Testis (tissue), 3 donors: ENCODE data around the gene ACTL10. TPM values are rescaled to one million over a fixed set of nuclear protein-coding genes. Genes with fewer than 3 reads are reported as not detected.

Source experiments
- DNase-seq: peaks from one replicate; pipeline ENCODE4 v3.0.0-alpha.2; 2019
- H3K27ac ChIP-seq, 2 donors: fragments of 200-600 bp; sonication (generic); one replicate each; pipeline ENCODE4 v1.5.1; 2019
- H3K27me3 ChIP-seq: fragments of 200-600 bp; sonication (generic); one replicate; pipeline ENCODE4 v1.5.1; 2019
- H3K36me3 ChIP-seq: fragments of 200-600 bp; sonication (generic); one replicate; pipeline ENCODE4 v1.5.1; 2017; ENCODE audit warnings: low read depth; ENCODE audit errors: missing control alignments
- H3K4me1 ChIP-seq: fragments of 200-600 bp; sonication (generic); one replicate; pipeline ENCODE4 v1.5.1; 2019
- H3K4me3 ChIP-seq, 2 donors: fragments of 200-600 bp; sonication (generic); one replicate each; pipeline ENCODE4 v1.5.1; 2017 to 2019
- H3K9me3 ChIP-seq: fragments of 200-600 bp; sonication (generic); one replicate; pipeline ENCODE4 v1.5.1; 2017
- POLR2A ChIP-seq: fragments of 450-650 bp; IDR thresholded peaks from one replicate; pipeline ENCODE4 v1.6.1; 2017; ENCODE audit warnings: antibody characterized with exemption, mild to moderate bottlenecking, moderate library complexity
- WGBS, 2 donors: methylation state at CpG; one replicate each; pipeline ENCODE4 v1.1.5; 2018; 5-methylcytosine and 5-hydroxymethylcytosine counted together
- intact Hi-C: fragments of 100-400 bp; cut with DNase I; formaldehyde crosslinking; loops from one replicate; pipeline ENCODE4 v1.15.1; 2023; ENCODE audit warnings: low total_unique reads
- polyA plus RNA-seq: library from polyadenylated mRNA; stranded (reverse); fragments of 350-450 nt; fragmentation: Illumina TruSeq; extraction: RNeasy Lipid Tissue Mini Kit (QIAGEN cat#74804); gene quantifications from one replicate; pipeline ENCODE4 v1.2.3, GENCODE V29; 2014; ENCODE audit warnings: low read depth, low replicate concordance; ENCODE audit not compliant: insufficient read depth
- total RNA-seq, 2 donors: library from RNA; depleted of rRNA; stranded (reverse); fragments of >200 nt; gene quantifications; one replicate each; pipeline ENCODE4 v1.2.3, GENCODE V29; 2016
- TF ChIP-seq, protein P1 (sequence below), 3 experiments: fragments of 450-650 bp in 2 of 3; fragments of 200-600 bp in 1 of 3; sonication (generic) in 1 of 3; IDR thresholded peaks; one replicate each; pipeline ENCODE4 v1.5.1; 2016 to 2019; ENCODE audit warnings: antibody characterized with exemption in 3 of 3, mild to moderate bottlenecking in 2 of 3, moderate library complexity in 1 of 3

Gene ACTL10
- total and polyA plus RNA-seq, 3 donors from 2014 or later: 26.6 to 62.1 (median 55.0) TPM

DNA sequence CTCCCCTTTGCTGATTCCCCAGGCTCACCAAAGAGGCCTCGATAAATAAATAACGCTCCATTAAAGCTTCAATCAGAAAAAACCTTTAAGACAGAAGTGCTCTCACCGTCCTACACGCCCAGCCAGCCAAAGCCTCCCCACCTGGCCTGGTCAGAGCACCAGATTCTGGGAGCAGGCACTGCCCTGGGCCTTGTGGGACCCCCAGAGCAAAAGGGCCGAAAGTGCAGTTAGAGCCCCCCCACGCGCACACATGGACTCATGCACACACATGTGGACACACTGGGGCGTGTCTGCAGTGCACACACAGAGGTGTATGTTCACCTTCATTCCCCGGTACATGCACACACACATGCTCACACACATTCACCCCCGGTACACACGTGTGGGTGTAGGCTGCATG lies 9.4 kb downstream of the ACTL10 start:
- no peaks in the 10 kb centered on the region for H3K9me3 ChIP-seq
- peak overlapping the region; percentile 92 to 97 for H3K27ac ChIP-seq
- no peak for DNase-seq
- H3K27me3 ChIP-seq: no peaks in the 10 kb centered on the region
- no peaks in the 10 kb centered on the region for H3K36me3 ChIP-seq
- no peak overlapping the region for H3K4me3 ChIP-seq
- no peak for TF ChIP-seq POLR2A
- TF ChIP-seq, protein P1, sequence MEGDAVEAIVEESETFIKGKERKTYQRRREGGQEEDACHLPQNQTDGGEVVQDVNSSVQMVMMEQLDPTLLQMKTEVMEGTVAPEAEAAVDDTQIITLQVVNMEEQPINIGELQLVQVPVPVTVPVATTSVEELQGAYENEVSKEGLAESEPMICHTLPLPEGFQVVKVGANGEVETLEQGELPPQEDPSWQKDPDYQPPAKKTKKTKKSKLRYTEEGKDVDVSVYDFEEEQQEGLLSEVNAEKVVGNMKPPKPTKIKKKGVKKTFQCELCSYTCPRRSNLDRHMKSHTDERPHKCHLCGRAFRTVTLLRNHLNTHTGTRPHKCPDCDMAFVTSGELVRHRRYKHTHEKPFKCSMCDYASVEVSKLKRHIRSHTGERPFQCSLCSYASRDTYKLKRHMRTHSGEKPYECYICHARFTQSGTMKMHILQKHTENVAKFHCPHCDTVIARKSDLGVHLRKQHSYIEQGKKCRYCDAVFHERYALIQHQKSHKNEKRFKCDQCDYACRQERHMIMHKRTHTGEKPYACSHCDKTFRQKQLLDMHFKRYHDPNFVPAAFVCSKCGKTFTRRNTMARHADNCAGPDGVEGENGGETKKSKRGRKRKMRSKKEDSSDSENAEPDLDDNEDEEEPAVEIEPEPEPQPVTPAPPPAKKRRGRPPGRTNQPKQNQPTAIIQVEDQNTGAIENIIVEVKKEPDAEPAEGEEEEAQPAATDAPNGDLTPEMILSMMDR (IDR thresholded peaks at IDR 0.05): no peak
- peaks cover 43% of the 10 kb centered on the region for H3K4me1 ChIP-seq
- WGBS, 2 donors: 72 to 73% methylated on average over 6 to 11 of the region's 11 CpGs
- intact Hi-C loops: no loop called here

DNA sequence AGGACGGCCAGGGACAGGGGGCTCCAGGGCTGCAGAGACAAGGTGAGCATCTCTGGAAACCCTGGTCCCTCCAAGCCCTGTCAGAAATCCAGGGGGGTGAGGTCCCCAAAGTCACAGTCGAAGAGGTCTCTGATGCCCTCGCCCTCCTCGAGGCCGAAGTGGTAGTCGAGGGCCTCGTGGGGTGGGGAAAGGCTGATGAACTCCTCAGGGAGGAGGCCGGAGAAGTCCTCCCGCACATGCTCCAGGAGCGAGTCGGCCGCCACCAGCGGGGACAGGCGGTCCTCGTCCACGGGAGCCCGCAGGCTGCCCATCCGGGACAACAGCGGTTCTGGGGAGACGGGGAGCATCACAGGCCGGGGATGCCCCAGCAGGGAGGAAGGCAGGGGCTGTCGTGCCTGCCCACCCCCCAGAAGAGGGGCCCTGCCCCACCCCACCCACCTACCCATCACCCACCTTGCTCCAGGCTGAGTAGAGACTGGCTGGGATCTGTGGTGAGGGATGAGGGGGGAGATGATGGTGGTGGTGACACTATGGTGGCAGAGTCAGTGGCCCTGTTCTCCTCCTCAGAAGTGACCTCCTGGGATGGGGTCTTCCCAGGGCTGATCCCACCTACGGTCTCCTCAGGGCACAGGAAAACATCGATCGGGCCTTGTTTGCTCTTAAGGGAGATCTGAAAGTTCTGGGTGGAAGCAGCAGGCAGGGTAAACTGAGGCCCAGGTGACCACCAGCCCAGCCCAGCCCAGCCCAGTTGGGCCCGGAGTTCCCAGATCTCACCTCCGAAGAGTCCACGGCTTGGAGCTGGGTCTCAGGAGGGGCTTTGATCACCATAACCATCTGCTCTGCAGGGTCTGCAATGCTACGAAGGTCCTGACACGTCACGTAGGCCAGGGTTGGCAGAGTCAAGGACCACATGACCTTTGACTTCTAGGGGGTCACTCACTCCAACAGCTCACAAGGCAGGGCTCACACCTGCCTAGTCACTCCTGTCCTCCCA lies 10.2 kb downstream of the ACTL10 start:
- peak overlapping the region; percentile 92 to 97 for H3K27ac ChIP-seq
- no peaks in the 10 kb centered on the region for H3K36me3 ChIP-seq
- H3K27me3 ChIP-seq: no peaks in the 10 kb centered on the region
- intact Hi-C loops: no loop called here
- no peak for DNase-seq
- TF ChIP-seq POLR2A: no peak
- TF ChIP-seq, protein P1 (IDR thresholded peaks at IDR 0.05): no peak
- H3K4me3 ChIP-seq: no peak overlapping the region
- H3K9me3 ChIP-seq: no peaks in the 10 kb centered on the region
- H3K4me1 ChIP-seq: peaks cover 41% of the 10 kb centered on the region
- 85 to 94% methylated on average over 21 to 29 of the region's 31 CpGs for WGBS, 2 donors

DNA sequence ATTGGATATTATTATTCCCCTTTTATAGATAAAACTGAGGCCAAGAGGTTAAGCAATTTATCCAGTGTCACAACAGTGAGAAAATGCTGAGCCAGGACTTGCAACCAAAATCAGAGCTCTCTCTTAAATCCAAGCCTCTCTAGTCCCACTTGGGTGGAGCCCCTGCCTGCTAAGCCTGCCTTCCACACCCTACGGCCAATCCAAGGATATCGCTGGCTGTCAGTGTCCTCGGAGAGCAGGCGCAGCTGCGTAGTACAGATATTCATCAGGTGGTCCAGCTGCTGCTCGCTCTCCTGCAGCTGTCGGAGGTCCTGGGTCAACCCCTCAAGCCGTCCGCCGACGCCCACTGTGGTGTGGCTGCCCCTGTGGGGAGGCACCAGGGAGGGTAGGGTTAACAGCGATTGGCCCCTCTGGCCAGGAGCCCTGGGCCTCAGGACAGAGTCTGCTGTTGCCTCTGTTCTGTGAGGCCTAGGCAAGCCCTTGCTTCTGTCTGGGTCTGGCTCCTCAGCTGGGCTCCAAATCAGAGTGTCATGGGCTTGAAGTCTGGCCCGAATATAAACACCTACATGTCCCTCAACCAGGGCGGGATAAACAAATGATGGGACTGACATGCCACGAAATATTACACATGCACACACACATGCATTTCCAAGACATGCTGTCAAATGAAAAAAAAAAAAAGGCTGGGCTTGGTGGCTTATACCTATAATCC lies 11.4 kb downstream of the ACTL10 start:
- Histone ChIP-seq H3K4me1 (peaks cover 29% of the 10 kb centered on the region), H3K27me3 (no peaks in the 10 kb centered on the region), H3K9me3 (no peaks in the 10 kb centered on the region), H3K27ac (peak overlapping the region; percentile 14 to 92), H3K36me3 (no peaks in the 10 kb centered on the region), H3K4me3 (no peak overlapping the region)
- intact Hi-C loops: no loop called here
- TF ChIP-seq POLR2A: no peak
- TF ChIP-seq, protein P1 (IDR thresholded peaks at IDR 0.05): no peak
- DNase-seq: peak; percentile 79
- WGBS, 2 donors: 70 to 85% methylated on average over 9 to 15 of the region's 15 CpGs

DNA sequence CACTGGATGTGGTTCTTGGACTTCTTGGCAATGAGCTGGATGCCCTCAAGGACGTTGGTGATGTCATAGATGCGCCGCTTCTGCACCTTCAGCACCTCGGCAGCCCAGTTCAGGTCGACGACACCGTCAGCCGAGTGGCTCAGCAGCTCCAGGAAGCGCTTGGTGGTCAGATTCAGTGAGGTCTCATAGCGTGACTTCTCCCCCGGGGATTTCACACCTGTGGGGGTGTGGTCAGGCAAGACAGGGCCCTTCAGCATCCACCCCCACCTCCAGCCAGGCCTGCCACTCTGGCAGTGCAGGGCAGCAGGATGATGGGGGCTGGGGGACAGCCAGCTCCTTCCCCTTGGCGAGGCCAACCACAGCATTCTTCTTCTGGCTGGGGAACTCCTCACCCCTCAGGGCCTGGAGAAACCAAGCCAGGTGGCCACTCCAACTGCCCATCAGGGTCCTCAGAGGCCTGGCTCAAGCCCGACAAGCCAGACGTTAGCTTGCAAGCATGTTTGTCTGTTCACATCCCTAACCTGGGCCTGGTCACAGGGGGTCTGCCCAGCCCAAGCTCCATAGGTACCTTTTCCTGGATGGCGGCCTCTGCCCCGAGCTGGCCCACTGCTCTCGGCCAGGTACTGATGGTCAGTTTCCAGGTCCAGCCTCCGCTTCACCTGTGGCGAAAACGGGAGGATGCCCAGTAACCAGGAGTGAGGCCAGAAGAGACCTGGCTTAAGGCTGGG lies 13.2 kb downstream of the ACTL10 start:
- intact Hi-C loops: no loop called here
- Histone ChIP-seq H3K27me3 (no peaks in the 10 kb centered on the region), H3K36me3 (no peaks in the 10 kb centered on the region), H3K4me3 (no peak overlapping the region), H3K9me3 (no peaks in the 10 kb centered on the region), H3K27ac (no peak overlapping the region), H3K4me1 (peaks cover 19% of the 10 kb centered on the region)
- TF ChIP-seq, protein P1 (IDR thresholded peaks at IDR 0.05): no peak
- no peak for TF ChIP-seq POLR2A
- DNase-seq: no peak
- WGBS, 2 donors: 87 to 90% methylated on average over 10 to 20 of the region's 20 CpGs
